GM12878 (cell line): ENCODE measurements around the gene HNRNPA2B1. TPM values are rescaled to one million over a fixed set of nuclear protein-coding genes. Genes with fewer than 3 reads are reported as not detected.

Experiments used
- ASH2L ChIP-seq: fragments of 300-600, 200-600 bp; sonication (generic); IDR thresholded peaks from 2 replicates; pipeline ENCODE4 v1.6.1; 2017; ENCODE audit warnings: low read depth, mild to moderate bottlenecking, borderline replicate concordance
- BHLHE40 ChIP-seq, 2 experiments: fragments of 450-650 bp in 1 of 2; IDR thresholded peaks; 2 replicates each; pipeline ENCODE4 v1.6.1; 2011 to 2017; ENCODE audit warnings: low read depth in 2 of 2, borderline replicate concordance in 1 of 2, improper control_type of control experiment in 1 of 2, low read length in 1 of 2, mild to moderate bottlenecking in 1 of 2
- CBX3 ChIP-seq: fragments of 200-600 bp; sonication (generic); IDR thresholded peaks from 2 replicates; pipeline ENCODE4 v1.6.1; 2016; ENCODE audit warnings: low read depth, borderline replicate concordance
- CBX5 ChIP-seq: sonication (generic); IDR thresholded peaks from 2 replicates; pipeline ENCODE4 v1.6.1; 2016; ENCODE audit warnings: low read depth, moderate library complexity, mild to moderate bottlenecking, inconsistent platforms
- HDAC6 ChIP-seq: fragments of 200-600 bp; sonication (generic); IDR thresholded peaks from one replicate; pipeline ENCODE4 v1.8.0; 2017; ENCODE audit warnings: antibody characterized with exemption; ENCODE audit not compliant: unreplicated experiment
- JUNB ChIP-seq: IDR thresholded peaks from 2 replicates; pipeline ENCODE4 v1.6.1; 2016; ENCODE audit warnings: antibody characterized with exemption, mild to moderate bottlenecking
- KLF5 ChIP-seq: fragments of 450-650 bp; IDR thresholded peaks from 2 replicates; pipeline ENCODE4 v1.6.1; 2014; ENCODE audit warnings: mild to moderate bottlenecking; ENCODE audit not compliant: partially characterized antibody
- LARP7 ChIP-seq: fragments of 450-650 bp; IDR thresholded peaks from 2 replicates; pipeline ENCODE4 v1.6.1; 2017; ENCODE audit warnings: mild to moderate bottlenecking
- NBN ChIP-seq: fragments of 450-650 bp; IDR thresholded peaks from 2 replicates; pipeline ENCODE4 v1.6.1; 2016
- NFXL1 ChIP-seq: fragments of 450-650 bp; IDR thresholded peaks from 2 replicates; pipeline ENCODE4 v1.6.1; 2017; ENCODE audit warnings: antibody characterized with exemption, mild to moderate bottlenecking, borderline replicate concordance
- NR2C2 ChIP-seq: IDR thresholded peaks from 2 replicates; pipeline ENCODE4 v1.6.1; 2011; ENCODE audit warnings: borderline replicate concordance, low read depth; ENCODE audit not compliant: control insufficient read depth, insufficient read length
- POLR2A ChIP-seq: IDR thresholded peaks from 2 replicates; pipeline ENCODE4 v1.6.1; 2011; ENCODE audit warnings: low read depth, mild to moderate bottlenecking, low read length
- POLR2AphosphoS2 ChIP-seq: IDR thresholded peaks from 2 replicates; pipeline ENCODE4 v1.6.1; 2011; ENCODE audit warnings: low read depth, mild to moderate bottlenecking, low read length, improper control_type of control experiment, moderate library complexity
- RFX5 ChIP-seq: IDR thresholded peaks from 2 replicates; pipeline ENCODE4 v1.6.1; 2011; ENCODE audit warnings: low read depth, low read length, improper control_type of control experiment
- TAF1 ChIP-seq: IDR thresholded peaks from 2 replicates; pipeline ENCODE4 v1.6.1; 2011; ENCODE audit warnings: mild to moderate bottlenecking, low read depth, low read length, borderline replicate concordance
- WRNIP1 ChIP-seq: IDR thresholded peaks from 2 replicates; pipeline ENCODE4 v1.6.1; 2011; ENCODE audit warnings: low read depth, low read length, improper control_type of control experiment, borderline replicate concordance
- YBX1 ChIP-seq: fragments of 450-650 bp; IDR thresholded peaks from 2 replicates; pipeline ENCODE4 v1.6.1; 2016; ENCODE audit warnings: antibody characterized with exemption
- ZNF217 ChIP-seq: fragments of 450-650 bp; IDR thresholded peaks from 2 replicates; pipeline ENCODE4 v1.6.1; 2017; ENCODE audit warnings: antibody characterized with exemption, mild to moderate bottlenecking
- polyA plus RNA-seq, 11 experiments: library from polyadenylated mRNA; depleted of rRNA in 4 of 11; unstranded in 6 of 11; stranded (reverse) in 5 of 11; fragments of >200 nt; fragmentation: Nextera tagmentation in 4 of 11; fragmentation: Illumina TruSeq in 1 of 11; extraction: Ambion mirVana in 4 of 11; extraction: Trizol in 1 of 11; gene quantifications; 1 replicate in 1 of 11; 2 replicates in 10 of 11; pipeline versions ENCODE4 v1.2.1 to v1.2.3, GENCODE V29; 2011 to 2016; ENCODE audit warnings: inconsistent platforms in 2 of 11, missing spikeins in 2 of 11, low read depth in 1 of 11
- total RNA-seq, 4 experiments: library from RNA; depleted of rRNA in 3 of 4; stranded (reverse); fragments of >200 nt in 3 of 4; fragmentation: Illumina TruSeq in 1 of 4; extraction: Trizol in 1 of 4; gene quantifications; 2 replicates each; pipeline versions ENCODE4 v1.2.1 to v1.2.3, GENCODE V29; 2013 to 2021
- TF ChIP-seq, protein P1 (sequence below): fragments of 450-650 bp; formaldehyde crosslinking; IDR thresholded peaks from 2 replicates; pipeline ENCODE4 v1.4.0; 2022; ENCODE audit warnings: mild to moderate bottlenecking, moderate library complexity
- TF ChIP-seq, protein P2 (sequence below): fragments of 450-650 bp; IDR thresholded peaks from 2 replicates; pipeline ENCODE4 v1.6.1; 2016; ENCODE audit warnings: mild to moderate bottlenecking
- TF ChIP-seq, protein P3 (sequence below): fragments of 450-650 bp; IDR thresholded peaks from 2 replicates; pipeline ENCODE4 v1.6.1; 2016; ENCODE audit warnings: mild to moderate bottlenecking, moderate library complexity, borderline replicate concordance
- TF ChIP-seq, protein P4 (sequence below), 3 experiments: IDR thresholded peaks in 2 of 3; conservative IDR thresholded peaks in 1 of 3; 2 replicates each; pipeline ENCODE4 v1.5.1; 2011; ENCODE audit warnings: low read depth in 3 of 3, low read length in 3 of 3, mild to moderate bottlenecking in 3 of 3, control low read depth in 2 of 3, moderate library complexity in 2 of 3, inconsistent platforms in 1 of 3, mixed read lengths in 1 of 3; ENCODE audit not compliant: control insufficient read depth in 2 of 3, insufficient read depth in 1 of 3; ENCODE audit errors: extremely low read depth in 1 of 3

Gene HNRNPA2B1
- total and polyA plus RNA-seq, 10 of the 15 experiments (the other 5 are each of a cell fraction or from before 2014, with no cell fraction given) = 295 to 1,396 (median 932) TPM

DNA sequence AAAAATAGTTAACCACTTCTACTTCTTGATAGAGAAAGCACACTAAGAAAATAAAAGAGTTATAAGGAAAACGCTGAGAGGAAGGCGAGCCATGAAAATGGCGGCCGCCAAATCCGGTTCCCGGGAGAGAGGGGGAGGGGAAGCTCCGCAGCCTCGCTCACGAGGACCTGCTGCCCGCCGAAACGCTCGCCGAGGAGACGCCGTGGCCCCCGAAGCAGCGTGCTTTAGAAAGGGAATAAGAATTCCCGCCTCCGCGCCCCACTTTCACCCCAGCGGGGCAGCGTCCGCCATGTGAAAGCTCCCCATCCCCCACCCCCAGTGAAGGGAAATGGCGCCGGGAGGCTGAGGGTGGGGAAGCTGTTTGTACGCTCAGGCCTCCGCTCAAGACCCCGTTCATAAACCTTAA, 505 bp downstream of the HNRNPA2B1 start (continued):
- TF ChIP-seq NBN = no peak
- no peak for TF ChIP-seq KLF5
- TF ChIP-seq POLR2A = no peak
- no peak for TF ChIP-seq JUNB
- TF ChIP-seq, protein P1, sequence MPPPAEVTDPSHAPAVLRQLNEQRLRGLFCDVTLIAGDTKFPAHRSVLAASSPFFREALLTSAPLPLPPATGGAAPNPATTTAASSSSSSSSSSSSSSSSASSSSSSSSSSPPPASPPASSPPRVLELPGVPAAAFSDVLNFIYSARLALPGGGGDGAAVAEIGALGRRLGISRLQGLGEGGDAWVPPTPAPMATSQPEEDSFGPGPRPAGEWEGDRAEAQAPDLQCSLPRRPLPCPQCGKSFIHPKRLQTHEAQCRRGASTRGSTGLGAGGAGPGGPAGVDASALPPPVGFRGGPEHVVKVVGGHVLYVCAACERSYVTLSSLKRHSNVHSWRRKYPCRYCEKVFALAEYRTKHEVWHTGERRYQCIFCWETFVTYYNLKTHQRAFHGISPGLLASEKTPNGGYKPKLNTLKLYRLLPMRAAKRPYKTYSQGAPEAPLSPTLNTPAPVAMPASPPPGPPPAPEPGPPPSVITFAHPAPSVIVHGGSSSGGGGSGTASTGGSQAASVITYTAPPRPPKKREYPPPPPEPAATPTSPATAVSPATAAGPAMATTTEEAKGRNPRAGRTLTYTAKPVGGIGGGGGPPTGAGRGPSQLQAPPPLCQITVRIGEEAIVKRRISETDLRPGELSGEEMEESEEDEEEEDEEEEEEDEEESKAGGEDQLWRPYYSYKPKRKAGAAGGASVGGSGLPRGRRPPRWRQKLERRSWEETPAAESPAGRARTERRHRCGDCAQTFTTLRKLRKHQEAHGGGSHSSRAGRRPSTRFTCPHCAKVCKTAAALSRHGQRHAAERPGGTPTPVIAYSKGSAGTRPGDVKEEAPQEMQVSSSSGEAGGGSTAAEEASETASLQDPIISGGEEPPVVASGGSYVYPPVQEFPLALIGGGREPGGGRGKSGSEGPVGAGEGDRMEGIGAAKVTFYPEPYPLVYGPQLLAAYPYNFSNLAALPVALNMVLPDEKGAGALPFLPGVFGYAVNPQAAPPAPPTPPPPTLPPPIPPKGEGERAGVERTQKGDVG = peak; percentile 86; the same call in 1 of the 2 replicates
- no peak for TF ChIP-seq BHLHE40 (IDR thresholded peaks at IDR 0.05; ENCODE audit: borderline replicate concordance in 1 of 2, low read depth in 2 of 2, low read length in 1 of 2)
- no peak for TF ChIP-seq WRNIP1
- no peak for TF ChIP-seq NR2C2
- no peak for TF ChIP-seq YBX1
- TF ChIP-seq RFX5 = no peak
- TF ChIP-seq ZNF217 = no peak
- no peak for TF ChIP-seq HDAC6
- no peak for TF ChIP-seq NFXL1
- TF ChIP-seq POLR2AphosphoS2 = no peak
- no peak; the same call in 1 of the 2 replicates for TF ChIP-seq CBX5
- no peak for TF ChIP-seq TAF1
- TF ChIP-seq, protein P2, sequence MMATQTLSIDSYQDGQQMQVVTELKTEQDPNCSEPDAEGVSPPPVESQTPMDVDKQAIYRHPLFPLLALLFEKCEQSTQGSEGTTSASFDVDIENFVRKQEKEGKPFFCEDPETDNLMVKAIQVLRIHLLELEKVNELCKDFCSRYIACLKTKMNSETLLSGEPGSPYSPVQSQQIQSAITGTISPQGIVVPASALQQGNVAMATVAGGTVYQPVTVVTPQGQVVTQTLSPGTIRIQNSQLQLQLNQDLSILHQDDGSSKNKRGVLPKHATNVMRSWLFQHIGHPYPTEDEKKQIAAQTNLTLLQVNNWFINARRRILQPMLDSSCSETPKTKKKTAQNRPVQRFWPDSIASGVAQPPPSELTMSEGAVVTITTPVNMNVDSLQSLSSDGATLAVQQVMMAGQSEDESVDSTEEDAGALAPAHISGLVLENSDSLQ = no peak
- TF ChIP-seq, protein P3, sequence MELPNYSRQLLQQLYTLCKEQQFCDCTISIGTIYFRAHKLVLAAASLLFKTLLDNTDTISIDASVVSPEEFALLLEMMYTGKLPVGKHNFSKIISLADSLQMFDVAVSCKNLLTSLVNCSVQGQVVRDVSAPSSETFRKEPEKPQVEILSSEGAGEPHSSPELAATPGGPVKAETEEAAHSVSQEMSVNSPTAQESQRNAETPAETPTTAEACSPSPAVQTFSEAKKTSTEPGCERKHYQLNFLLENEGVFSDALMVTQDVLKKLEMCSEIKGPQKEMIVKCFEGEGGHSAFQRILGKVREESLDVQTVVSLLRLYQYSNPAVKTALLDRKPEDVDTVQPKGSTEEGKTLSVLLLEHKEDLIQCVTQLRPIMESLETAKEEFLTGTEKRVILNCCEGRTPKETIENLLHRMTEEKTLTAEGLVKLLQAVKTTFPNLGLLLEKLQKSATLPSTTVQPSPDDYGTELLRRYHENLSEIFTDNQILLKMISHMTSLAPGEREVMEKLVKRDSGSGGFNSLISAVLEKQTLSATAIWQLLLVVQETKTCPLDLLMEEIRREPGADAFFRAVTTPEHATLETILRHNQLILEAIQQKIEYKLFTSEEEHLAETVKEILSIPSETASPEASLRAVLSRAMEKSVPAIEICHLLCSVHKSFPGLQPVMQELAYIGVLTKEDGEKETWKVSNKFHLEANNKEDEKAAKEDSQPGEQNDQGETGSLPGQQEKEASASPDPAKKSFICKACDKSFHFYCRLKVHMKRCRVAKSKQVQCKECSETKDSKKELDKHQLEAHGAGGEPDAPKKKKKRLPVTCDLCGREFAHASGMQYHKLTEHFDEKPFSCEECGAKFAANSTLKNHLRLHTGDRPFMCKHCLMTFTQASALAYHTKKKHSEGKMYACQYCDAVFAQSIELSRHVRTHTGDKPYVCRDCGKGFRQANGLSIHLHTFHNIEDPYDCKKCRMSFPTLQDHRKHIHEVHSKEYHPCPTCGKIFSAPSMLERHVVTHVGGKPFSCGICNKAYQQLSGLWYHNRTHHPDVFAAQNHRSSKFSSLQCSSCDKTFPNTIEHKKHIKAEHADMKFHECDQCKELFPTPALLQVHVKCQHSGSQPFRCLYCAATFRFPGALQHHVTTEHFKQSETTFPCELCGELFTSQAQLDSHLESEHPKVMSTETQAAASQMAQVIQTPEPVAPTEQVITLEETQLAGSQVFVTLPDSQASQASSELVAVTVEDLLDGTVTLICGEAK = peak; percentile 36; the same call in 1 of the 2 replicates
- no peak for TF ChIP-seq CBX3
- no peak for TF ChIP-seq ASH2L
- TF ChIP-seq, protein P4, sequence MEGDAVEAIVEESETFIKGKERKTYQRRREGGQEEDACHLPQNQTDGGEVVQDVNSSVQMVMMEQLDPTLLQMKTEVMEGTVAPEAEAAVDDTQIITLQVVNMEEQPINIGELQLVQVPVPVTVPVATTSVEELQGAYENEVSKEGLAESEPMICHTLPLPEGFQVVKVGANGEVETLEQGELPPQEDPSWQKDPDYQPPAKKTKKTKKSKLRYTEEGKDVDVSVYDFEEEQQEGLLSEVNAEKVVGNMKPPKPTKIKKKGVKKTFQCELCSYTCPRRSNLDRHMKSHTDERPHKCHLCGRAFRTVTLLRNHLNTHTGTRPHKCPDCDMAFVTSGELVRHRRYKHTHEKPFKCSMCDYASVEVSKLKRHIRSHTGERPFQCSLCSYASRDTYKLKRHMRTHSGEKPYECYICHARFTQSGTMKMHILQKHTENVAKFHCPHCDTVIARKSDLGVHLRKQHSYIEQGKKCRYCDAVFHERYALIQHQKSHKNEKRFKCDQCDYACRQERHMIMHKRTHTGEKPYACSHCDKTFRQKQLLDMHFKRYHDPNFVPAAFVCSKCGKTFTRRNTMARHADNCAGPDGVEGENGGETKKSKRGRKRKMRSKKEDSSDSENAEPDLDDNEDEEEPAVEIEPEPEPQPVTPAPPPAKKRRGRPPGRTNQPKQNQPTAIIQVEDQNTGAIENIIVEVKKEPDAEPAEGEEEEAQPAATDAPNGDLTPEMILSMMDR (IDR thresholded peaks at IDR 0.05 in 2 of 3, conservative IDR thresholded peaks at IDR 0.05 in 1 of 3; ENCODE audit: control insufficient read depth in 2 of 3, extremely low read depth in 1 of 3, insufficient read depth in 1 of 3, low read depth in 3 of 3, low read length in 3 of 3) = no peak
- no peak; the same call in none of the 2 replicates for TF ChIP-seq LARP7
